ENCODE results near the gene KRTAP19-1.

The KRTAP19-1 gene

DNA sequence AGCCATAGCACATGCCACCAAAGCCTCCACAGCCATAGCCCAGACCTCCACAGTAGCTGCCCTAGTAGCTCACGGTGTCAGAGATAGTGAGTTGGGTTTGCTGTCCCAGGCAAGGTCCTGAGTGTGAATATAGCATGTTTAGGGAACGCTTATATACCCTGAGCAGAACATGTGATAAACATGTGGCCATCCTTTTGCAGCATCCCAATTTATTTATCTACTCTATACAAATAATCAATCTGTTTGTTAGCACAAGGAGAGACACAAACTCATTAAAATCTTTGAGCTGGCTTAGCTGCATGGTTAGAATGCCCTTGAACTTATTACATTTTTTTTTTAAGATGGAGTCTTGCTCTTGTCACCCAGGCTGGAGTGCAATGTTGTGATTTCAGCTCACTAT, 7.2 kb upstream of the KRTAP19-1 start, which contains the start of gene KRTAP19-2:
Gene KRTAP19-2, minus strand, starts transcription at position 101 of the 400 bp plus-strand sequence. Its CDS starts 88 bp downstream, at position 13.
- Histone ChIP-seq H3K27ac (replicated peaks) (no peak within 1 kb of the TSS), H3K27me3 (ENCODE audit: insufficient read depth, poor library complexity, severe bottlenecking) (no peaks in the 10 kb centered on the region), H3K4me3 (replicated peaks; ENCODE audit: insufficient read depth, low read length) (no peak within 1 kb of the TSS)
- DNase-seq (ENCODE audit: low read depth in 1 of 2, low spot score in 1 of 2), result no peak
- TF ChIP-seq SPI1 (IDR thresholded peaks at IDR 0.05; ENCODE audit: borderline replicate concordance, low read depth) (no peak), POLR2AphosphoS5 (IDR thresholded peaks at IDR 0.05; ENCODE audit: low read depth) (no peak), GABPA (IDR thresholded peaks at IDR 0.05; ENCODE audit: low read depth) (no peak)
- TF ChIP-seq, protein P1, sequence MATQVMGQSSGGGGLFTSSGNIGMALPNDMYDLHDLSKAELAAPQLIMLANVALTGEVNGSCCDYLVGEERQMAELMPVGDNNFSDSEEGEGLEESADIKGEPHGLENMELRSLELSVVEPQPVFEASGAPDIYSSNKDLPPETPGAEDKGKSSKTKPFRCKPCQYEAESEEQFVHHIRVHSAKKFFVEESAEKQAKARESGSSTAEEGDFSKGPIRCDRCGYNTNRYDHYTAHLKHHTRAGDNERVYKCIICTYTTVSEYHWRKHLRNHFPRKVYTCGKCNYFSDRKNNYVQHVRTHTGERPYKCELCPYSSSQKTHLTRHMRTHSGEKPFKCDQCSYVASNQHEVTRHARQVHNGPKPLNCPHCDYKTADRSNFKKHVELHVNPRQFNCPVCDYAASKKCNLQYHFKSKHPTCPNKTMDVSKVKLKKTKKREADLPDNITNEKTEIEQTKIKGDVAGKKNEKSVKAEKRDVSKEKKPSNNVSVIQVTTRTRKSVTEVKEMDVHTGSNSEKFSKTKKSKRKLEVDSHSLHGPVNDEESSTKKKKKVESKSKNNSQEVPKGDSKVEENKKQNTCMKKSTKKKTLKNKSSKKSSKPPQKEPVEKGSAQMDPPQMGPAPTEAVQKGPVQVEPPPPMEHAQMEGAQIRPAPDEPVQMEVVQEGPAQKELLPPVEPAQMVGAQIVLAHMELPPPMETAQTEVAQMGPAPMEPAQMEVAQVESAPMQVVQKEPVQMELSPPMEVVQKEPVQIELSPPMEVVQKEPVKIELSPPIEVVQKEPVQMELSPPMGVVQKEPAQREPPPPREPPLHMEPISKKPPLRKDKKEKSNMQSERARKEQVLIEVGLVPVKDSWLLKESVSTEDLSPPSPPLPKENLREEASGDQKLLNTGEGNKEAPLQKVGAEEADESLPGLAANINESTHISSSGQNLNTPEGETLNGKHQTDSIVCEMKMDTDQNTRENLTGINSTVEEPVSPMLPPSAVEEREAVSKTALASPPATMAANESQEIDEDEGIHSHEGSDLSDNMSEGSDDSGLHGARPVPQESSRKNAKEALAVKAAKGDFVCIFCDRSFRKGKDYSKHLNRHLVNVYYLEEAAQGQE (IDR thresholded peaks at IDR 0.05; ENCODE audit: insufficient replicate concordance, low read depth), result no peak
- TF ChIP-seq, protein P2, sequence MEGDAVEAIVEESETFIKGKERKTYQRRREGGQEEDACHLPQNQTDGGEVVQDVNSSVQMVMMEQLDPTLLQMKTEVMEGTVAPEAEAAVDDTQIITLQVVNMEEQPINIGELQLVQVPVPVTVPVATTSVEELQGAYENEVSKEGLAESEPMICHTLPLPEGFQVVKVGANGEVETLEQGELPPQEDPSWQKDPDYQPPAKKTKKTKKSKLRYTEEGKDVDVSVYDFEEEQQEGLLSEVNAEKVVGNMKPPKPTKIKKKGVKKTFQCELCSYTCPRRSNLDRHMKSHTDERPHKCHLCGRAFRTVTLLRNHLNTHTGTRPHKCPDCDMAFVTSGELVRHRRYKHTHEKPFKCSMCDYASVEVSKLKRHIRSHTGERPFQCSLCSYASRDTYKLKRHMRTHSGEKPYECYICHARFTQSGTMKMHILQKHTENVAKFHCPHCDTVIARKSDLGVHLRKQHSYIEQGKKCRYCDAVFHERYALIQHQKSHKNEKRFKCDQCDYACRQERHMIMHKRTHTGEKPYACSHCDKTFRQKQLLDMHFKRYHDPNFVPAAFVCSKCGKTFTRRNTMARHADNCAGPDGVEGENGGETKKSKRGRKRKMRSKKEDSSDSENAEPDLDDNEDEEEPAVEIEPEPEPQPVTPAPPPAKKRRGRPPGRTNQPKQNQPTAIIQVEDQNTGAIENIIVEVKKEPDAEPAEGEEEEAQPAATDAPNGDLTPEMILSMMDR (IDR thresholded peaks at IDR 0.05; ENCODE audit: insufficient read depth, low read length), result no peak

DNA sequence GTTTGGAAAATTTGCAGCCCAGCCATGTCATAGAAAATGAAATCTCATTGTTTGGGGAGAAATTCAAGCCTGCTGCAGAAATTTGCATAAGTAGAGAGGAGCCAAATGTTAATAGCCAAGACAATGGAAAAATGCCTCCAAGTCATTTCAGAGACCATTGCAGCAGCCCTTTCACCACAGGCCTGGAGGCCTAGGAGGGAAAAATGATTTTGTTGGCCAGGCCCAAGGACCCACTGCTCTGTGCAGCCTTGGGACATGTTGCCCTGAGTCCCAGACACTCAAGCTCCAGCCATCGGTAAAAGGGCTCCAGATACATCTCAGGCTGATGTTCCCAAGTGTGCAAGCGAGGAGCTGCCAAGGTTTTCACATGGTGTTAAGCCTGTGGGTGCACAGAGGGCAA, 6.0 kb upstream of the KRTAP19-1 start:
- Histone ChIP-seq H3K4me3 (replicated peaks; ENCODE audit: insufficient read depth, low read length) (no peak overlapping the region), H3K27me3 (ENCODE audit: insufficient read depth, poor library complexity, severe bottlenecking) (no peaks in the 10 kb centered on the region), H3K27ac (replicated peaks) (no peak overlapping the region)
- no peak for DNase-seq (ENCODE audit: low read depth in 1 of 2, low spot score in 1 of 2)
- TF ChIP-seq POLR2AphosphoS5 (IDR thresholded peaks at IDR 0.05; ENCODE audit: low read depth) (no peak), GABPA (IDR thresholded peaks at IDR 0.05; ENCODE audit: low read depth) (no peak), SPI1 (IDR thresholded peaks at IDR 0.05; ENCODE audit: borderline replicate concordance, low read depth) (no peak)
- TF ChIP-seq, protein P1 (IDR thresholded peaks at IDR 0.05; ENCODE audit: insufficient replicate concordance, low read depth), result no peak
- TF ChIP-seq, protein P2 (IDR thresholded peaks at IDR 0.05; ENCODE audit: insufficient read depth, low read length), result no peak

DNA sequence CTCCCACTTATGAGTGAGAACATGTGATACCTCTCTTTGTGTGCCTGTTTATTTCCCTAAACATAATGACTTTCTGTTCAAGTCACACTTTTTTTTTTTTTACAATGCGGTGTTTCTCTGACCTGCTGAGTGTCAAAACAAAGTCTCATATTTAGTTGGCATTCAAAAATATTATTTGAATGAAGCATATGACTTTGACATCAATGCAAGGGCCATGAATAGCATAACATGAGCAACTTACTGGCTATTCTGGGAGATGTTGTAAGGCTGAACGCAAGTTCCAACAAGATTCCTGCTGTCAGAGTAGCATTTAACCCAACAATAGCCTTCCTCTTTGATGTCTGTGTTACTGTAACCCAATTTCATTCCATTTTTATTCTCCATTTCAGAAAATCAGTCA, 2.0 kb upstream of the KRTAP19-1 start:
- DNase-seq (ENCODE audit: low read depth in 1 of 2, low spot score in 1 of 2), result no peak
- H3K27me3 ChIP-seq (ENCODE audit: insufficient read depth, poor library complexity, severe bottlenecking), result no peaks in the 10 kb centered on the region
- H3K4me3 ChIP-seq (replicated peaks; ENCODE audit: insufficient read depth, low read length), result no peak overlapping the region
- H3K27ac ChIP-seq (replicated peaks), result no peak overlapping the region
- TF ChIP-seq GABPA (IDR thresholded peaks at IDR 0.05; ENCODE audit: low read depth) (no peak), POLR2AphosphoS5 (IDR thresholded peaks at IDR 0.05; ENCODE audit: low read depth) (no peak), SPI1 (IDR thresholded peaks at IDR 0.05; ENCODE audit: borderline replicate concordance, low read depth) (no peak)
- TF ChIP-seq, protein P2 (IDR thresholded peaks at IDR 0.05; ENCODE audit: insufficient read depth, low read length), result no peak
- TF ChIP-seq, protein P1 (IDR thresholded peaks at IDR 0.05; ENCODE audit: insufficient replicate concordance, low read depth), result no peak

All from HL-60 (cell line).